ENCODE measurements around the gene SH3BP1. TPM values are rescaled to one million over a fixed set of nuclear protein-coding genes. Genes with fewer than 3 reads are reported as not detected.

The SH3BP1 gene
- total and polyA plus RNA-seq, 2 of the 8 experiments (the other 6 are each of a cell fraction or from before 2014, with no cell fraction given), result 23.9 to 40.3 TPM

- TF ChIP-seq SP4 (IDR thresholded peaks at IDR 0.05; ENCODE audit: low read length), result no peak
- TF ChIP-seq, protein P1, sequence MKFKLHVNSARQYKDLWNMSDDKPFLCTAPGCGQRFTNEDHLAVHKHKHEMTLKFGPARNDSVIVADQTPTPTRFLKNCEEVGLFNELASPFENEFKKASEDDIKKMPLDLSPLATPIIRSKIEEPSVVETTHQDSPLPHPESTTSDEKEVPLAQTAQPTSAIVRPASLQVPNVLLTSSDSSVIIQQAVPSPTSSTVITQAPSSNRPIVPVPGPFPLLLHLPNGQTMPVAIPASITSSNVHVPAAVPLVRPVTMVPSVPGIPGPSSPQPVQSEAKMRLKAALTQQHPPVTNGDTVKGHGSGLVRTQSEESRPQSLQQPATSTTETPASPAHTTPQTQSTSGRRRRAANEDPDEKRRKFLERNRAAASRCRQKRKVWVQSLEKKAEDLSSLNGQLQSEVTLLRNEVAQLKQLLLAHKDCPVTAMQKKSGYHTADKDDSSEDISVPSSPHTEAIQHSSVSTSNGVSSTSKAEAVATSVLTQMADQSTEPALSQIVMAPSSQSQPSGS (IDR thresholded peaks at IDR 0.05; ENCODE audit: low read length), result no peak
- no peak for TF ChIP-seq ZNF274 (IDR thresholded peaks at IDR 0.05; ENCODE audit: borderline replicate concordance, extremely low read depth, low read length)
- no peak for TF ChIP-seq CEBPB (IDR thresholded peaks at IDR 0.05; ENCODE audit: low read depth, low read length)
- TF ChIP-seq SIN3A (conservative IDR thresholded peaks at IDR 0.05 in 1 of 2, IDR thresholded peaks at IDR 0.05 in 1 of 2; ENCODE audit: low read depth in 1 of 2, low read length in 2 of 2), result no peak
- no peak for TF ChIP-seq FOSL1 (IDR thresholded peaks at IDR 0.05; ENCODE audit: insufficient read depth, low read depth, low read length)
Measured at GRCh38 chr22:37618674-37619073, 20.8 kb upstream of the SH3BP1 start (continued).

Measured in H1 (cell line).